Tibial artery (tissue), 4 donors: ENCODE data around the gene DHX8.

Source experiments
- DNase-seq, 2 donors: peaks; one replicate each; pipeline ENCODE4 v3.0.0-alpha.2; 2019
- H3K27ac ChIP-seq, 2 donors: fragments of 200-600 bp; sonication (generic) in 1 of 2; 1 replicate in 1 of 2; 2 replicates in 1 of 2; pipeline ENCODE4 v1.5.1; 2018 to 2019; ENCODE audit warnings: mild to moderate bottlenecking in 1 of 2
- H3K27me3 ChIP-seq, 2 donors: fragments of 200-600 bp; sonication (generic) in 1 of 2; one replicate each; pipeline versions ENCODE4 v1.5.1 to v1.6.0; 2016 to 2019
- H3K36me3 ChIP-seq, 3 donors: fragments of 200-600 bp; sonication (generic) in 2 of 3; one replicate each; pipeline ENCODE4 v1.5.1; 2016 to 2019; ENCODE audit warnings: mild to moderate bottlenecking in 2 of 3
- H3K4me1 ChIP-seq, 4 donors: fragments of 200-600 bp; sonication (generic) in 2 of 4; 1 replicate in 3 of 4; 2 replicates in 1 of 4; pipeline ENCODE4 v1.5.1; 2016 to 2019
- H3K4me3 ChIP-seq, 2 donors: fragments of 200-600 bp; sonication (generic) in 1 of 2; 1 replicate in 1 of 2; 2 replicates in 1 of 2; pipeline ENCODE4 v1.5.1; 2018 to 2019; ENCODE audit warnings: mild to moderate bottlenecking in 2 of 2
- H3K9me3 ChIP-seq, 3 donors: fragments of 200-600 bp; sonication (generic) in 1 of 3; one replicate each; pipeline ENCODE4 v1.5.1; 2016 to 2019
- CTCF ChIP-seq, 2 experiments: fragments of 200-600 bp in 1 of 2; fragments of 450-650 bp in 1 of 2; IDR thresholded peaks; one replicate each; pipeline ENCODE4 v1.5.1; 2017 to 2019; ENCODE audit warnings: antibody characterized with exemption in 2 of 2, mild to moderate bottlenecking in 1 of 2, moderate library complexity in 1 of 2
- intact Hi-C: fragments of 100-400 bp; cut with DNase I; formaldehyde crosslinking; loops from one replicate; pipeline ENCODE4 v1.15.0; 2023; ENCODE audit warnings: low total_unique reads

DHX8 gene

GRCh38 chr17:43542859-43543258, 59.1 kb downstream of the DHX8 start:
- peaks cover 0 to 34% (median 21%) of the 10 kb centered on the region in 4 donors for H3K4me1 ChIP-seq
- DNase-seq, result no peak
- peaks cover 0 to 22% of the 10 kb centered on the region in 2 donors for H3K27me3 ChIP-seq

DNA sequence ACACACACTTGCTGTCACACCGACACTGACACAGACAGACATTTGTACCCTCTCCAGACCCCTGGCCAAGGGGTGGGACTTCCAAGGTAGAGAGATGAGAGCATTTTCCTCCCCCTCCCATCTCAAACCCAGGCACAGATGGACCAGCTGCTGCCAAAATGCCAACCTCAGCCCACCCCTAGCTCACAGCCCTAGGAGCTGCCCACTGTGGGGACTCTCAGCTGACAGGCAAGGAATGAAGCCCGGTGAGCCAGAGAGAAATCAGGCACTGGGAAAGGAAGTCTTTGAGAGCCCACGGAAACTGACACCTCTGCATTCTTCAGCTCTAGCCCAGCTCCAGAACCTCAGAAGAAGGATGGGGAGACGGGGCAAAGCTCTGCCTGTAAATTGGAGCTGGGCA, 59.5 kb downstream of the DHX8 start:
- H3K36me3 ChIP-seq, result no peaks in the 10 kb centered on the region
- peaks cover 0 to 25% of the 10 kb centered on the region in 2 donors for H3K27me3 ChIP-seq
- H3K9me3 ChIP-seq, result no peaks in the 10 kb centered on the region
- H3K4me1 ChIP-seq, result peaks cover 0 to 34% (median 21%) of the 10 kb centered on the region in 4 donors
- H3K27ac ChIP-seq, result no peak overlapping the region
- no peak for TF ChIP-seq CTCF (IDR thresholded peaks at IDR 0.05)
- intact Hi-C loops, result no loop called here
- H3K4me3 ChIP-seq, result no peak overlapping the region
- DNase-seq, result no peak

More at GRCh38 chr17:43542859-43543258, 59.1 kb downstream of the DHX8 start:
- intact Hi-C loops, result no loop called here
- Histone ChIP-seq H3K4me3 (no peak overlapping the region), H3K36me3 (no peaks in the 10 kb centered on the region), H3K27ac (no peak overlapping the region), H3K9me3 (no peaks in the 10 kb centered on the region)
- TF ChIP-seq CTCF (IDR thresholded peaks at IDR 0.05), result no peak

DNA sequence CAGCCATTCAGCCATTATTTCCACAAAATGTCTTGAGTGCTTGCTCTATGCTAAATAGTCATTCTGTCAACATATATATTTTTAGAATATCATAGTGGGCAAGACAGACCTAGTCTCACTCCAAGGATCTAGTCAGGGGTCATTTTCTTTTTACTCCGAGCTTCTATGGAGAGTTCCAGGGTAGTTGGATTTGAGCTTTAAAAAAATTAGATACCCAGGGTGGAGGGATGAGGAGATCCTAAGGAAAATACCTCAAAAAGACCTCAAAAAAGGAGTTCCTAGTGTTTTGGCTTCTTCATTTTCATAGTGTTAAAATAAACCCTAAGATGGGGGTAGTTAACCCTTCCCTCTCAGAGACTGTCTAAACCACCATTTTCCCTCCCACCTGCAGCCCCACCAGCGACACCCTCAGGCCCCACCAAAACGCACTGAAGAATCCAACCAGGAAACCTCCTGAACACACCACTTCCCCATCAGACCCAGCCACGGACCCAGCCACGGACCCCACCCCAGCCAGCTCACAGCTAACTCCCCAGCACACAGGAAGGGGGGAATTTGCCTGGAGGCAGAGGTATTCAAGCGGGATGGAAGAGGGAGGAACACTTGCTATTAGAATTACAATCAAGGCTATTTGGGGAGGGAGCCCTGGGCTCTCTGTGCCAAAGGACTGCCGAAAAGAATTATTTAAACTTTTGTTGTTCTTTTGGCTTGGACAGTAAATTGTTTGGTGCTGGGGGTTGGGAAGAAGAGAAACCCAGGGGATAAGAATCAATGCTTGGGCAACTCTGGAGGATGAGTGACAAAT, 60.2 kb downstream of the DHX8 start:
- no peak overlapping the region for H3K27ac ChIP-seq
- intact Hi-C loops, result no loop called here
- H3K36me3 ChIP-seq, result no peaks in the 10 kb centered on the region
- peaks cover 0 to 34% (median 21%) of the 10 kb centered on the region in 4 donors for H3K4me1 ChIP-seq
- peaks cover 0 to 25% of the 10 kb centered on the region in 2 donors for H3K27me3 ChIP-seq
- DNase-seq, result no peak
- no peak for TF ChIP-seq CTCF (IDR thresholded peaks at IDR 0.05)
- H3K9me3 ChIP-seq, result no peaks in the 10 kb centered on the region
- no peak overlapping the region for H3K4me3 ChIP-seq

DNA sequence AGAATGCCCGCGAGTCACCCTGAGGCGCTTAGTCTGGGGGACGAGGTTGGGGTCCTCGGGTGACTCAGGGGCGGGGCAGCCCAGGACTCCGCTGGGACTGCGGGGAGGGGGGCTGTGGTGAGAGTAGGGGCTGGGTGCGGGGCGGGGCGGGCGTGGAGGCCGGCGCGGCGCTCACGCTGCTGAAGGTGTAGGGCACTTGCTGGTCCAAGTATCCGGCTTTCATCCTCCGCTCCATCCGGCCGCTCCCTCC, 61.5 kb downstream of the DHX8 start:
- no peak for TF ChIP-seq CTCF (IDR thresholded peaks at IDR 0.05)
- H3K4me3 ChIP-seq, result peak overlapping the region; percentile 49 to 63
- no peak overlapping the region for H3K27ac ChIP-seq
- no peaks in the 10 kb centered on the region for H3K36me3 ChIP-seq
- H3K27me3 ChIP-seq, result peaks cover 0 to 25% of the 10 kb centered on the region in 2 donors
- intact Hi-C loops, result no loop called here
- H3K4me1 ChIP-seq, result peaks cover 0 to 34% (median 21%) of the 10 kb centered on the region in 4 donors
- no peak for DNase-seq
- H3K9me3 ChIP-seq, result no peaks in the 10 kb centered on the region

- intact Hi-C loops, result no loop called here
- H3K4me3 ChIP-seq, result peak within 1 kb of the TSS; percentile 49 to 63
- H3K36me3 ChIP-seq, result no peaks in the 10 kb centered on the region
- peak; percentile 88 to 91 for DNase-seq
- peaks cover 0 to 32% (median 21%) of the 10 kb centered on the region in 4 donors for H3K4me1 ChIP-seq
- no peak within 1 kb of the TSS for H3K27ac ChIP-seq
- no peak for TF ChIP-seq CTCF (IDR thresholded peaks at IDR 0.05)
- peaks cover 0 to 25% of the 10 kb centered on the region in 2 donors for H3K27me3 ChIP-seq
- no peaks in the 10 kb centered on the region for H3K9me3 ChIP-seq
Measured at GRCh38 chr17:43546319-43547188, 62.8 kb downstream of the DHX8 start, which contains the start of gene ETV4. Gene ETV4 (minus strand): TSS chr17:43546340. CDS start chr17:43545617, 723 bp downstream.
